Naive thymus-derived CD8-positive, alpha-beta T cell (primary cell): ENCODE results near the gene FLVCR1. TPM values are rescaled to one million over a fixed set of nuclear protein-coding genes. Genes with fewer than 3 reads are reported as not detected.
"Not testable (repeated sequence)": the region's sequence is repeated elsewhere in the genome, so short reads cannot be mapped to it uniquely, and the experiment has no call there.

ENCODE experiments used
- ATAC-seq, 2 donors: fragments of 150-1000 bp; cut with Tn5 transposase in 1 of 2; sonication (Bioruptor Pico), chemical (Tn5 transposase) in 1 of 2; 1 replicate in 1 of 2; 2 replicates in 1 of 2; pipeline ENCODE4 v1.10.0; 2021; ENCODE audit warnings: mild to moderate bottlenecking in 2 of 2, moderate library complexity in 2 of 2
- POLR2A ChIA-PET: fragments of 350-600 bp; sonication (Branson Sonifier 250); formaldehyde crosslinking; loops from one replicate; lab custom pipeline; 2021; ENCODE audit warnings: antibody characterized with exemption; lab: Charles Lee
- DNase-seq, 10 donors: peaks; one replicate each; pipeline versions ENCODE4 v3.0.0 to v3.0.0-alpha.2; 2020 to 2022
- H3K27ac Mint-ChIP-seq, 10 donors: one replicate each; pipeline ENCODE4 v1.8.0; 2020 to 2022; ENCODE audit warnings: mild to moderate bottlenecking in 10 of 10, mixed read lengths in 10 of 10, moderate library complexity in 4 of 10, inconsistent platforms in 1 of 10
- H3K27me3 Mint-ChIP-seq, 5 donors: one replicate each; pipeline ENCODE4 v1.8.0; 2021 to 2022; ENCODE audit warnings: mixed read lengths in 5 of 5
- H3K36me3 Mint-ChIP-seq, 3 donors: one replicate each; pipeline ENCODE4 v1.8.0; 2020 to 2022; ENCODE audit warnings: mixed read lengths in 3 of 3, mild to moderate bottlenecking in 2 of 3, inconsistent platforms in 1 of 3
- H3K4me1 Mint-ChIP-seq, 4 donors: one replicate each; pipeline ENCODE4 v1.8.0; 2021 to 2022; ENCODE audit warnings: mixed read lengths in 4 of 4
- H3K4me3 Mint-ChIP-seq, 10 donors: one replicate each; pipeline ENCODE4 v1.8.0; 2020 to 2022; ENCODE audit warnings: mild to moderate bottlenecking in 10 of 10, mixed read lengths in 10 of 10, moderate library complexity in 6 of 10, inconsistent platforms in 1 of 10
- H3K9me3 Mint-ChIP-seq, 9 donors: one replicate each; pipeline ENCODE4 v1.8.0; 2020 to 2022; ENCODE audit warnings: mixed read lengths in 9 of 9, mild to moderate bottlenecking in 3 of 9, inconsistent platforms in 1 of 9, moderate library complexity in 1 of 9
- polyA plus RNA-seq, 3 donors: library from polyadenylated mRNA; unstranded; fragments of 300-500 nt; fragmentation: Illumina TruSeq; gene quantifications; one replicate each; pipeline ENCODE4 v1.2.3, GENCODE V29; 2021
- total RNA-seq, 8 experiments: library from RNA in 2 of 8; stranded (reverse) in 2 of 8; gene quantifications; one replicate each; pipeline ENCODE4 v1.2.3 and lab custom pipeline; 2021 to 2026

The FLVCR1 gene
- total and polyA plus RNA-seq, 5 experiments from 2014 or later = 1.1 to 15.0 (median 1.9) TPM

GRCh38 chr1:212908971-212909370, 50.9 kb downstream of the FLVCR1 start:
- H3K9me3 Mint-ChIP-seq = peaks cover 0 to 20% (median 4%) of the 10 kb centered on the region in 9 donors
- no peak for ATAC-seq

GRCh38 chr1:212909652-212910063, 51.6 kb downstream of the FLVCR1 start:
- H3K9me3 Mint-ChIP-seq = peaks cover 0 to 13% (median 3%) of the 10 kb centered on the region in 9 donors
- no peak overlapping the region for H3K27ac Mint-ChIP-seq
- no peak for DNase-seq
- H3K4me3 Mint-ChIP-seq = no peak overlapping the region
- no peak for ATAC-seq
- no peaks in the 10 kb centered on the region for H3K36me3 Mint-ChIP-seq
- H3K27me3 Mint-ChIP-seq = peaks cover 0 to 8% (median 1%) of the 10 kb centered on the region in 5 donors
- POLR2A ChIA-PET = no interaction called here
- H3K4me1 Mint-ChIP-seq = no peaks in the 10 kb centered on the region

More at GRCh38 chr1:212908971-212909370, 50.9 kb downstream of the FLVCR1 start:
- Mint-ChIP-seq H3K36me3 (peaks cover 0 to 6% (median 0%) of the 10 kb centered on the region in 3 donors), H3K27ac (peak overlapping the region in 1 of 10 donors; percentile 40), H3K27me3 (peaks cover 0 to 8% (median 0%) of the 10 kb centered on the region in 5 donors), H3K4me3 (no peak overlapping the region), H3K4me1 (no peaks in the 10 kb centered on the region)
- POLR2A ChIA-PET = no interaction called here
- no peak for DNase-seq

- ATAC-seq, DNase-seq, H3K4me1 Mint-ChIP-seq, H3K27ac Mint-ChIP-seq, H3K9me3 Mint-ChIP-seq, H3K36me3 Mint-ChIP-seq, H3K27me3 Mint-ChIP-seq, POLR2A ChIA-PET, H3K4me3 Mint-ChIP-seq: not testable (repeated sequence)
Measured at GRCh38 chr1:212910213-212910612, 52.1 kb downstream of the FLVCR1 start.

GRCh38 chr1:212913638-212914037, 55.6 kb downstream of the FLVCR1 start:
- H3K9me3 Mint-ChIP-seq, ATAC-seq, H3K36me3 Mint-ChIP-seq, H3K4me3 Mint-ChIP-seq, H3K4me1 Mint-ChIP-seq, POLR2A ChIA-PET, H3K27ac Mint-ChIP-seq, DNase-seq: not testable (repeated sequence)
- peaks cover 2 to 40% (median 14%) of the 10 kb centered on the region in 5 donors for H3K27me3 Mint-ChIP-seq

GRCh38 chr1:212914110-212914509, 56.0 kb downstream of the FLVCR1 start:
- H3K4me1 Mint-ChIP-seq, H3K36me3 Mint-ChIP-seq, H3K9me3 Mint-ChIP-seq, DNase-seq, ATAC-seq, POLR2A ChIA-PET, H3K4me3 Mint-ChIP-seq, H3K27ac Mint-ChIP-seq: not testable (repeated sequence)
- H3K27me3 Mint-ChIP-seq = peaks cover 2 to 43% (median 14%) of the 10 kb centered on the region in 5 donors

- no peak overlapping the region for H3K27ac Mint-ChIP-seq
- H3K27me3 Mint-ChIP-seq = peaks cover 2 to 43% (median 14%) of the 10 kb centered on the region in 5 donors
- peaks cover 0 to 5% (median 4%) of the 10 kb centered on the region in 4 donors for H3K4me1 Mint-ChIP-seq
- DNase-seq (no peak), ATAC-seq (no peak)
- POLR2A ChIA-PET = no interaction called here
- H3K9me3 Mint-ChIP-seq = peaks cover 0 to 3% (median 0%) of the 10 kb centered on the region in 9 donors
- H3K36me3 Mint-ChIP-seq = no peaks in the 10 kb centered on the region
- no peak overlapping the region for H3K4me3 Mint-ChIP-seq
Measured at GRCh38 chr1:212914789-212915188, 56.7 kb downstream of the FLVCR1 start.

- Mint-ChIP-seq H3K36me3 (no peaks in the 10 kb centered on the region), H3K27ac (no peak overlapping the region), H3K4me1 (peaks cover 0 to 5% (median 4%) of the 10 kb centered on the region in 4 donors), H3K4me3 (no peak overlapping the region), H3K9me3 (peaks cover 0 to 3% (median 0%) of the 10 kb centered on the region in 9 donors), H3K27me3 (peaks cover 2 to 45% (median 10%) of the 10 kb centered on the region in 5 donors)
- ATAC-seq (no peak), DNase-seq (no peak)
- POLR2A ChIA-PET = no interaction called here
Measured at GRCh38 chr1:212915245-212916091, 57.4 kb downstream of the FLVCR1 start.

GRCh38 chr1:212916481-212917133, 58.5 kb downstream of the FLVCR1 start:
- peaks cover 0 to 1% (median 0%) of the 10 kb centered on the region in 9 donors for H3K9me3 Mint-ChIP-seq
- DNase-seq = no peak
- peak overlapping the region in 1 of 10 donors; percentile 37 for H3K27ac Mint-ChIP-seq
- POLR2A ChIA-PET = no interaction called here
- H3K4me1 Mint-ChIP-seq = peaks cover 0 to 5% (median 4%) of the 10 kb centered on the region in 4 donors
- peaks cover 2 to 57% (median 20%) of the 10 kb centered on the region in 5 donors for H3K27me3 Mint-ChIP-seq
- H3K36me3 Mint-ChIP-seq = no peaks in the 10 kb centered on the region
- no peak for ATAC-seq
- H3K4me3 Mint-ChIP-seq = no peak overlapping the region

GRCh38 chr1:212917134-212917485, 59.0 kb downstream of the FLVCR1 start:
- Mint-ChIP-seq H3K4me3 (no peak overlapping the region), H3K36me3 (no peaks in the 10 kb centered on the region), H3K4me1 (peaks cover 0 to 5% (median 4%) of the 10 kb centered on the region in 4 donors), H3K9me3 (peaks cover 0 to 1% (median 0%) of the 10 kb centered on the region in 9 donors), H3K27ac (peak overlapping the region in 1 of 10 donors; percentile 37), H3K27me3 (peaks cover 2 to 59% (median 20%) of the 10 kb centered on the region in 5 donors)
- POLR2A ChIA-PET = no interaction called here
- ATAC-seq (no peak), DNase-seq (no peak)

GRCh38 chr1:212917858-212918257, 59.8 kb downstream of the FLVCR1 start:
- POLR2A ChIA-PET = no interaction called here
- no peak for ATAC-seq
- H3K27me3 Mint-ChIP-seq = peaks cover 5 to 59% (median 20%) of the 10 kb centered on the region in 5 donors
- H3K9me3 Mint-ChIP-seq = peaks cover 0 to 1% (median 0%) of the 10 kb centered on the region in 9 donors
- no peaks in the 10 kb centered on the region for H3K36me3 Mint-ChIP-seq
- DNase-seq = no peak
- H3K4me1 Mint-ChIP-seq = peaks cover 0 to 5% (median 4%) of the 10 kb centered on the region in 4 donors
- no peak overlapping the region for H3K4me3 Mint-ChIP-seq
- no peak overlapping the region for H3K27ac Mint-ChIP-seq

- DNase-seq (no peak), ATAC-seq (no peak)
- peaks cover 0 to 5% (median 4%) of the 10 kb centered on the region in 4 donors for H3K4me1 Mint-ChIP-seq
- no peak overlapping the region for H3K27ac Mint-ChIP-seq
- H3K4me3 Mint-ChIP-seq = no peak overlapping the region
- H3K36me3 Mint-ChIP-seq = no peaks in the 10 kb centered on the region
- POLR2A ChIA-PET = no interaction called here
- H3K9me3 Mint-ChIP-seq = peaks cover 0 to 1% (median 0%) of the 10 kb centered on the region in 9 donors
- H3K27me3 Mint-ChIP-seq = peaks cover 5 to 59% (median 20%) of the 10 kb centered on the region in 5 donors
Measured at GRCh38 chr1:212918824-212919223, 60.7 kb downstream of the FLVCR1 start.

- Mint-ChIP-seq H3K4me1 (peaks cover 0 to 5% (median 4%) of the 10 kb centered on the region in 4 donors), H3K9me3 (peaks cover 0 to 1% (median 0%) of the 10 kb centered on the region in 9 donors), H3K27me3 (peaks cover 5 to 61% (median 24%) of the 10 kb centered on the region in 5 donors), H3K27ac (no peak overlapping the region), H3K36me3 (no peaks in the 10 kb centered on the region), H3K4me3 (no peak overlapping the region)
- ATAC-seq = no peak
- DNase-seq = no peak
- POLR2A ChIA-PET = no interaction called here
Measured at GRCh38 chr1:212920246-212920645, 62.2 kb downstream of the FLVCR1 start.

GRCh38 chr1:212920896-212921295, 62.8 kb downstream of the FLVCR1 start:
- peaks cover 0 to 5% (median 0%) of the 10 kb centered on the region in 9 donors for H3K9me3 Mint-ChIP-seq
- POLR2A ChIA-PET = no interaction called here
- H3K4me1 Mint-ChIP-seq = peaks cover 0 to 9% (median 4%) of the 10 kb centered on the region in 4 donors

More at GRCh38 chr1:212920896-212921295, 62.8 kb downstream of the FLVCR1 start:
- H3K27ac Mint-ChIP-seq = no peak overlapping the region
- H3K4me3 Mint-ChIP-seq = no peak overlapping the region
- ATAC-seq (no peak), DNase-seq (no peak)
- H3K27me3 Mint-ChIP-seq = peaks cover 5 to 55% (median 24%) of the 10 kb centered on the region in 5 donors
- H3K36me3 Mint-ChIP-seq = no peaks in the 10 kb centered on the region
